GM19025 (cell line): Measurements from ENCODE around the gene DUSP12.

Experiments
- ATAC-seq: cut with Tn5 transposase; IDR thresholded peaks from one replicate; pipeline ENCODE4 v1.9.1; 2021; ENCODE audit warnings: mild to moderate bottlenecking, low read depth, moderate library complexity; ENCODE audit not compliant: unreplicated experiment

The DUSP12 gene

DNA sequence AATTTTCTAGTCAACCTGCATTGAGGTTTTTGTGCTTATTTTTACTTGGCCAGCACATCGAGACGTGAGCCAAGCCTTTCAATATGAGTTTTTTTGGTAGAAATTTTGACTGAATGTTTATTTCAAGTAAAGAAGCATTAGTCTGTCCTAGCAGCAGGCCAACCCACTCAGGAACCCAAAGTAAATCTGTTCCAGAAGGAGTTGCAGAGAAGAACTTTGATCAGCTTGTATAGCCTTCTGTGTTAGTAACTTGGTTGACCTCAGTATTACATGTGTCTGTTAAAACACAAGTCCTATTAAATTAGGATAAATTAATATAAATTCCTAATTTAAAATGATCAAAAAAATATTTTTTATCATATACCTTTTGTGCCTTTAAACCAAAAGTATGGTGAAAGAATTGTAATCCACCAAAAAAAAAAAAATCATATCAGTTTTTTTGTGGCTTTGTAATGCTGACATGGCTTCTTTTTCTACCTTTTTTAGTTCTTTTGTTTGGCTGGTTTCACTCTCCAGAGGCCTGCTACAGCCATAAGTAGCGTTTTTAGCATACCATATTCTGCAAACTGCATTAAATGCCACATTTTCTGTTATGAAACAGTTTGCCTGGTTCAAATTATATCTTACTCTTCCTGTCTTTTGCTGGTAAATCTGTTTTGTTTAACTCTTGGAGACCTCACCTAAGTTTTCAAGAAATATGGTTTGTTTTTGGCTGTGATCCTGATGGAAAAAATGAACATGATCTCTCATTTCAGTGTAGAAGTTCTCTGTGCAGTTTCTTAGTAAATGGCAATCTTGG is 56.0 kb downstream of the DUSP12 start:
- ATAC-seq, result no peak
